ENCODE data around the gene CES1. TPM values are rescaled to one million over a fixed set of nuclear protein-coding genes. Genes with fewer than 3 reads are reported as not detected.
"Not testable (repeated sequence)": the region's sequence is repeated elsewhere in the genome, so short reads cannot be mapped to it uniquely, and the experiment has no call there.

CES1 gene
- total and polyA plus RNA-seq, 2 donors (not counting 1 experiment from before 2014, with no cell fraction given): 15.0 to 41.6 TPM

GRCh38 chr16:55791512-55791911, 41.4 kb downstream of the CES1 start:
- not testable (repeated sequence) for H3K36me3 ChIP-seq (ENCODE audit: control insufficient read depth, insufficient read depth, low read length); H3K27me3 ChIP-seq (ENCODE audit: control insufficient read depth, insufficient read depth, low read length); H3K9me3 ChIP-seq (ENCODE audit: control insufficient read depth, insufficient read depth, low read depth, low read length); DNase-seq (ENCODE audit: low read depth in 2 of 2); H3K4me1 ChIP-seq (ENCODE audit: control insufficient read depth, extremely low read depth, insufficient read depth, low read length); H3K27ac ChIP-seq (ENCODE audit: insufficient read depth, low read length); H2AFZ ChIP-seq (ENCODE audit: low read length); H3K4me2 ChIP-seq (ENCODE audit: extremely low read depth, insufficient read depth, low read length); H4K20me1 ChIP-seq (ENCODE audit: control insufficient read depth, extremely low read depth, insufficient read depth, low read length); H3K4me3 ChIP-seq (replicated peaks in 1 of 4; ENCODE audit: control extremely low read depth in 1 of 4, insufficient read depth in 1 of 4, low read depth in 3 of 4, low read length in 4 of 4); H3K9ac ChIP-seq (ENCODE audit: insufficient read depth, low read length); H3K79me2 ChIP-seq (ENCODE audit: control insufficient read depth, insufficient read depth, low read length)

- not testable (repeated sequence) for H3K4me1 ChIP-seq (ENCODE audit: control insufficient read depth, extremely low read depth, insufficient read depth, low read length); H3K36me3 ChIP-seq (ENCODE audit: control insufficient read depth, insufficient read depth, low read length); H3K79me2 ChIP-seq (ENCODE audit: control insufficient read depth, insufficient read depth, low read length); H3K27ac ChIP-seq (ENCODE audit: insufficient read depth, low read length); H3K9ac ChIP-seq (ENCODE audit: insufficient read depth, low read length); H3K4me3 ChIP-seq (replicated peaks in 1 of 4; ENCODE audit: control extremely low read depth in 1 of 4, insufficient read depth in 1 of 4, low read depth in 3 of 4, low read length in 4 of 4); H3K9me3 ChIP-seq (ENCODE audit: control insufficient read depth, insufficient read depth, low read depth, low read length); H3K4me2 ChIP-seq (ENCODE audit: extremely low read depth, insufficient read depth, low read length); H2AFZ ChIP-seq (ENCODE audit: low read length); H3K27me3 ChIP-seq (ENCODE audit: control insufficient read depth, insufficient read depth, low read length); H4K20me1 ChIP-seq (ENCODE audit: control insufficient read depth, extremely low read depth, insufficient read depth, low read length); DNase-seq (ENCODE audit: low read depth in 2 of 2)
Measured at GRCh38 chr16:55790240-55790639, 42.7 kb downstream of the CES1 start.

GRCh38 chr16:55782793-55783091, 50.2 kb downstream of the CES1 start:
- H3K4me2 ChIP-seq (ENCODE audit: extremely low read depth, insufficient read depth, low read length); H3K9me3 ChIP-seq (ENCODE audit: control insufficient read depth, insufficient read depth, low read depth, low read length); H2AFZ ChIP-seq (ENCODE audit: low read length); H3K4me1 ChIP-seq (ENCODE audit: control insufficient read depth, extremely low read depth, insufficient read depth, low read length); H3K4me3 ChIP-seq (replicated peaks in 1 of 4; ENCODE audit: control extremely low read depth in 1 of 4, insufficient read depth in 1 of 4, low read depth in 3 of 4, low read length in 4 of 4); DNase-seq (ENCODE audit: low read depth in 2 of 2); H3K27me3 ChIP-seq (ENCODE audit: control insufficient read depth, insufficient read depth, low read length); H3K79me2 ChIP-seq (ENCODE audit: control insufficient read depth, insufficient read depth, low read length); H3K36me3 ChIP-seq (ENCODE audit: control insufficient read depth, insufficient read depth, low read length); H3K27ac ChIP-seq (ENCODE audit: insufficient read depth, low read length); H4K20me1 ChIP-seq (ENCODE audit: control insufficient read depth, extremely low read depth, insufficient read depth, low read length); H3K9ac ChIP-seq (ENCODE audit: insufficient read depth, low read length): not testable (repeated sequence)

GRCh38 chr16:55782091-55782792, 50.7 kb downstream of the CES1 start:
- H2AFZ ChIP-seq (ENCODE audit: low read length); H3K27me3 ChIP-seq (ENCODE audit: control insufficient read depth, insufficient read depth, low read length); H3K36me3 ChIP-seq (ENCODE audit: control insufficient read depth, insufficient read depth, low read length); H3K79me2 ChIP-seq (ENCODE audit: control insufficient read depth, insufficient read depth, low read length); H3K9ac ChIP-seq (ENCODE audit: insufficient read depth, low read length); H3K4me2 ChIP-seq (ENCODE audit: extremely low read depth, insufficient read depth, low read length); H3K4me3 ChIP-seq (replicated peaks in 1 of 4; ENCODE audit: control extremely low read depth in 1 of 4, insufficient read depth in 1 of 4, low read depth in 3 of 4, low read length in 4 of 4); DNase-seq (ENCODE audit: low read depth in 2 of 2); H3K9me3 ChIP-seq (ENCODE audit: control insufficient read depth, insufficient read depth, low read depth, low read length); H4K20me1 ChIP-seq (ENCODE audit: control insufficient read depth, extremely low read depth, insufficient read depth, low read length); H3K4me1 ChIP-seq (ENCODE audit: control insufficient read depth, extremely low read depth, insufficient read depth, low read length); H3K27ac ChIP-seq (ENCODE audit: insufficient read depth, low read length): not testable (repeated sequence)

- H3K4me1 ChIP-seq (ENCODE audit: control insufficient read depth, extremely low read depth, insufficient read depth, low read length): not testable (repeated sequence)
Measured at GRCh38 chr16:55781456-55781855, 51.4 kb downstream of the CES1 start.

GRCh38 chr16:55780095-55780407, 52.8 kb downstream of the CES1 start:
- not testable (repeated sequence) for H3K36me3 ChIP-seq (ENCODE audit: control insufficient read depth, insufficient read depth, low read length); DNase-seq (ENCODE audit: low read depth in 2 of 2); H3K4me2 ChIP-seq (ENCODE audit: extremely low read depth, insufficient read depth, low read length); H3K9me3 ChIP-seq (ENCODE audit: control insufficient read depth, insufficient read depth, low read depth, low read length); H3K79me2 ChIP-seq (ENCODE audit: control insufficient read depth, insufficient read depth, low read length); H4K20me1 ChIP-seq (ENCODE audit: control insufficient read depth, extremely low read depth, insufficient read depth, low read length); H3K27me3 ChIP-seq (ENCODE audit: control insufficient read depth, insufficient read depth, low read length); H3K27ac ChIP-seq (ENCODE audit: insufficient read depth, low read length); H3K9ac ChIP-seq (ENCODE audit: insufficient read depth, low read length); H3K4me1 ChIP-seq (ENCODE audit: control insufficient read depth, extremely low read depth, insufficient read depth, low read length); H2AFZ ChIP-seq (ENCODE audit: low read length); H3K4me3 ChIP-seq (replicated peaks in 1 of 4; ENCODE audit: control extremely low read depth in 1 of 4, insufficient read depth in 1 of 4, low read depth in 3 of 4, low read length in 4 of 4)

More at GRCh38 chr16:55781456-55781855, 51.4 kb downstream of the CES1 start:
- not testable (repeated sequence) for H3K27me3 ChIP-seq (ENCODE audit: control insufficient read depth, insufficient read depth, low read length); H3K4me2 ChIP-seq (ENCODE audit: extremely low read depth, insufficient read depth, low read length); H3K36me3 ChIP-seq (ENCODE audit: control insufficient read depth, insufficient read depth, low read length); H3K79me2 ChIP-seq (ENCODE audit: control insufficient read depth, insufficient read depth, low read length); DNase-seq (ENCODE audit: low read depth in 2 of 2); H3K9me3 ChIP-seq (ENCODE audit: control insufficient read depth, insufficient read depth, low read depth, low read length); H3K4me3 ChIP-seq (replicated peaks in 1 of 4; ENCODE audit: control extremely low read depth in 1 of 4, insufficient read depth in 1 of 4, low read depth in 3 of 4, low read length in 4 of 4); H3K27ac ChIP-seq (ENCODE audit: insufficient read depth, low read length); H4K20me1 ChIP-seq (ENCODE audit: control insufficient read depth, extremely low read depth, insufficient read depth, low read length); H3K9ac ChIP-seq (ENCODE audit: insufficient read depth, low read length); H2AFZ ChIP-seq (ENCODE audit: low read length)

Measured in fibroblast of lung (primary cell).